HG03135 (cell line): ENCODE results near the gene NR2C1.

ENCODE experiments used
- ATAC-seq: cut with Tn5 transposase; IDR thresholded peaks from one replicate; pipeline ENCODE4 v1.9.1; 2021; ENCODE audit warnings: mild to moderate bottlenecking, moderate library complexity; ENCODE audit not compliant: unreplicated experiment

Gene NR2C1

GRCh38 chr12:95088379-95088778, 15.0 kb upstream of the NR2C1 start:
- ATAC-seq: peak; percentile 54

- ATAC-seq: no peak
Observed at GRCh38 chr12:95085612-95086011, 12.2 kb upstream of the NR2C1 start.

- no peak for ATAC-seq
Observed at GRCh38 chr12:95083938-95084337, 10.5 kb upstream of the NR2C1 start.

- ATAC-seq: no peak
Observed at GRCh38 chr12:95083471-95083870, 10.1 kb upstream of the NR2C1 start.

- ATAC-seq: no peak
Observed at GRCh38 chr12:95077341-95077740, 3.9 kb upstream of the NR2C1 start.

- no peak for ATAC-seq
Observed at GRCh38 chr12:95074766-95075165, 1.3 kb upstream of the NR2C1 start.

GRCh38 chr12:95073698-95074520, 491 bp upstream of the NR2C1 start:
- no peak for ATAC-seq

GRCh38 chr12:95070378-95070777, 3.0 kb downstream of the NR2C1 start:
- no peak for ATAC-seq

- ATAC-seq: no peak
Observed at GRCh38 chr12:95066091-95066855, 7.1 kb downstream of the NR2C1 start.

- no peak for ATAC-seq
Observed at GRCh38 chr12:95060951-95061350, 12.5 kb downstream of the NR2C1 start.

GRCh38 chr12:95059984-95060383, 13.4 kb downstream of the NR2C1 start:
- ATAC-seq: no peak

GRCh38 chr12:95057424-95057823, 16.0 kb downstream of the NR2C1 start:
- no peak for ATAC-seq

GRCh38 chr12:95055057-95055456, 18.4 kb downstream of the NR2C1 start:
- ATAC-seq: no peak

- ATAC-seq: no peak
Observed at GRCh38 chr12:95054206-95054605, 19.2 kb downstream of the NR2C1 start.

- ATAC-seq: no peak
Observed at GRCh38 chr12:95051241-95051640, 22.2 kb downstream of the NR2C1 start.

- no peak for ATAC-seq
Observed at GRCh38 chr12:95037906-95038305, 35.5 kb downstream of the NR2C1 start.

GRCh38 chr12:95034750-95035149, 38.7 kb downstream of the NR2C1 start:
- no peak for ATAC-seq

GRCh38 chr12:95022477-95022876, 50.9 kb downstream of the NR2C1 start:
- ATAC-seq: no peak

- ATAC-seq: no peak
Observed at GRCh38 chr12:95017482-95017881, 55.9 kb downstream of the NR2C1 start.

GRCh38 chr12:95016120-95016519, 57.3 kb downstream of the NR2C1 start:
- ATAC-seq: no peak

- no peak for ATAC-seq
Observed at GRCh38 chr12:95014554-95014953, 58.9 kb downstream of the NR2C1 start.

GRCh38 chr12:95006206-95006605, 67.2 kb downstream of the NR2C1 start:
- no peak for ATAC-seq
